HG03175 (cell line): ENCODE data around the gene RPGRIP1.
"Not testable (repeated sequence)": the region's sequence is repeated elsewhere in the genome, so short reads cannot be mapped to it uniquely, and the experiment has no call there.

Experiments used
- ATAC-seq: cut with Tn5 transposase; IDR thresholded peaks from one replicate; pipeline ENCODE4 v1.9.1; 2021; ENCODE audit warnings: mild to moderate bottlenecking, moderate library complexity; ENCODE audit not compliant: unreplicated experiment

RPGRIP1 gene

GRCh38 chr14:21258005-21258888, 21.6 kb upstream of the RPGRIP1 start:
- ATAC-seq = no peak

- no peak for ATAC-seq
Measured at GRCh38 chr14:21258889-21259787, 20.7 kb upstream of the RPGRIP1 start.

- no peak for ATAC-seq
Measured at GRCh38 chr14:21261824-21262223, 18.1 kb upstream of the RPGRIP1 start.

GRCh38 chr14:21262410-21262809, 17.5 kb upstream of the RPGRIP1 start:
- ATAC-seq = no peak

- peak; percentile 1 for ATAC-seq
Measured at GRCh38 chr14:21263284-21264024, 16.4 kb upstream of the RPGRIP1 start.

GRCh38 chr14:21264025-21264801, 15.7 kb upstream of the RPGRIP1 start:
- ATAC-seq = peak; percentile 79

- no peak for ATAC-seq
Measured at GRCh38 chr14:21267431-21267845, 12.4 kb upstream of the RPGRIP1 start.

- no peak for ATAC-seq
Measured at GRCh38 chr14:21267886-21268616, 11.8 kb upstream of the RPGRIP1 start.

GRCh38 chr14:21268617-21269251, 11.1 kb upstream of the RPGRIP1 start:
- ATAC-seq = no peak

- ATAC-seq = peak; percentile 92
Measured at GRCh38 chr14:21269252-21270046, 10.4 kb upstream of the RPGRIP1 start, which contains the start of gene HNRNPC. HNRNPC (minus strand) TSS chr14:21269442; CDS start chr14:21234193, 35,249 bp downstream.

GRCh38 chr14:21272661-21273060, 7.2 kb upstream of the RPGRIP1 start:
- ATAC-seq = not testable (repeated sequence)

- no peak for ATAC-seq
Measured at GRCh38 chr14:21275261-21275858, 4.5 kb upstream of the RPGRIP1 start.

GRCh38 chr14:21278632-21279031, 1.3 kb upstream of the RPGRIP1 start:
- no peak for ATAC-seq

GRCh38 chr14:21281917-21282316, 2.0 kb downstream of the RPGRIP1 start:
- ATAC-seq = not testable (repeated sequence)

- not testable (repeated sequence) for ATAC-seq
Measured at GRCh38 chr14:21286516-21286915, 6.6 kb downstream of the RPGRIP1 start.

- ATAC-seq = no peak
Measured at GRCh38 chr14:21287168-21287567, 7.3 kb downstream of the RPGRIP1 start.

GRCh38 chr14:21294026-21294425, 14.1 kb downstream of the RPGRIP1 start:
- ATAC-seq = not testable (repeated sequence)

- no peak for ATAC-seq
Measured at GRCh38 chr14:21298358-21298757, 18.5 kb downstream of the RPGRIP1 start.
